ENCODE measurements around the gene NUF2.

GRCh38 chr1:163367721-163368120, 46.0 kb downstream of the NUF2 start:
- no peak for TF ChIP-seq EZH2 (IDR thresholded peaks at IDR 0.05; ENCODE audit: low read length, unreplicated experiment)
- TF ChIP-seq, protein P1, sequence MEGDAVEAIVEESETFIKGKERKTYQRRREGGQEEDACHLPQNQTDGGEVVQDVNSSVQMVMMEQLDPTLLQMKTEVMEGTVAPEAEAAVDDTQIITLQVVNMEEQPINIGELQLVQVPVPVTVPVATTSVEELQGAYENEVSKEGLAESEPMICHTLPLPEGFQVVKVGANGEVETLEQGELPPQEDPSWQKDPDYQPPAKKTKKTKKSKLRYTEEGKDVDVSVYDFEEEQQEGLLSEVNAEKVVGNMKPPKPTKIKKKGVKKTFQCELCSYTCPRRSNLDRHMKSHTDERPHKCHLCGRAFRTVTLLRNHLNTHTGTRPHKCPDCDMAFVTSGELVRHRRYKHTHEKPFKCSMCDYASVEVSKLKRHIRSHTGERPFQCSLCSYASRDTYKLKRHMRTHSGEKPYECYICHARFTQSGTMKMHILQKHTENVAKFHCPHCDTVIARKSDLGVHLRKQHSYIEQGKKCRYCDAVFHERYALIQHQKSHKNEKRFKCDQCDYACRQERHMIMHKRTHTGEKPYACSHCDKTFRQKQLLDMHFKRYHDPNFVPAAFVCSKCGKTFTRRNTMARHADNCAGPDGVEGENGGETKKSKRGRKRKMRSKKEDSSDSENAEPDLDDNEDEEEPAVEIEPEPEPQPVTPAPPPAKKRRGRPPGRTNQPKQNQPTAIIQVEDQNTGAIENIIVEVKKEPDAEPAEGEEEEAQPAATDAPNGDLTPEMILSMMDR (conservative IDR thresholded peaks at IDR 0.05; ENCODE audit: low read depth, low read length), result no peak
- TF ChIP-seq EZH2phosphoT487 (IDR thresholded peaks at IDR 0.05; ENCODE audit: borderline replicate concordance, low read length), result no peak

All from PC-3 (cell line).